ENCODE data around the gene CDCP1.
A peak's percentile ranks its signal among the peaks of the same experiment; 100 is the strongest.

The CDCP1 gene

DNA sequence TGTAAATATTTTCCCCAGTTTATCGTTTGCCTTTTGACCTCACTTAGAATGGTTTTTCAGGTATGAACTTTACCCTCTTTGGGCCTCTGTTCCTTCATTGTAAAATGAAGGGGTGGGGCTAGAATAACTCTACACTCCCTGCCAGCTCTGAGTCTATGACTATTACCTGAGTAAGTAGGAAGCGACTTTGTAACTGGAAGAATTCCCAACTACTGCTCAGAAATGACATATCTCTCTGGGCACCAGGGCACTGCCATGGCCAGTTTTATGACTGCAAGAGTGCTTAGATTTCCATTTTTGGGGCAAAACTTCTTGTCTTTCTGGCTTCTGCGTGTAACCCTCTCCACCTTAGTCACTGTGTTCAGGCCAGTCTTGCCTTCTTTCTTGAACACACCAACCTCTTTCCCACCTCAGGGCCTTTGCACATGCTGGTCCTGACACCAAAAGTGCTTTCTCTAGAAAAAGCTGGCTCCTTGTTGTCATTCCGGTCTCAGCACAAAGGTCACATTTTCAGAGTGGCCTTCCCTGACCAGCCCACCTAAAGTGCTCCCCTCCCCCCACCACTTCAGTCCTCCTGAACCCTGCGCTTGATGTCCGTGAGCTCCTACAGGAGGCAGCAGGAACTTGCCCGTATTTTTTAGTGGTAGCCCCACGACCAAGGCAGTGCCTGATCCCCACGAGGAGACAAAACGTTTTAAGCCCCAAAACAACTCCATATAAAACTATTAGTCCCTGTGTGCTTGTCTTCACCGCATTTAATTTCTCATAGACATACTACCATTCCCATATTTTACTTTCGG, 25.6 kb downstream of the CDCP1 start:
- TF ChIP-seq POLR2A (IDR thresholded peaks at IDR 0.05; ENCODE audit: low read depth, low read length), result no peak
- FAIRE-seq (peak; percentile 75), DNase-seq (ENCODE audit: insufficient read length, low spot score) (no peak)

DNA sequence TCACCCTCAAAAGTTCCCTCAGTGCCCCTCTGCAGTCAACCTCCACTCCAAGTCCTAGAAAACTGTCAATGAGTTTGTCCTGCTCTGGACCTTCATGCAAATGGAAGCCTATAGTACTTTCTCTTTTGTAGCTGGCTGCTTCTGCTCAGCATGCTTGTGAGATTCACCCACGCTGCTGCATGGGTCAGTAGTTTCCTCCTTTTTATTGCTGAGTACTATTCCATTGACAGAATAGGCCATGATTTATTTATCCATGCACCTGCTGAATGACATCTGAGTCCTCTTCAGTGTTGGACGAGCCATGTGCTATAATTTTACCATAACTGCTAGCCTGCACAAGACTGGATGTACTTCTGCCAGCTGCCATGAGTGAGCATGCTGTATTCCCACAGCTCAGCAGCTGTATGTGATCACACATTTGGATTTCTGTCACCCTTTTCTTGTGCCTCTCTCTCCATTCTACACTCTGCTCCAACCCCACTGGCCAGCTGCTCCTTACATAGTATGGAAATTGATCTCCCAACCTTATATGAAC, 26.3 kb downstream of the CDCP1 start:
- no peak for FAIRE-seq
- DNase-seq (ENCODE audit: insufficient read length, low spot score), result no peak
- no peak for TF ChIP-seq POLR2A (IDR thresholded peaks at IDR 0.05; ENCODE audit: low read depth, low read length)

DNA sequence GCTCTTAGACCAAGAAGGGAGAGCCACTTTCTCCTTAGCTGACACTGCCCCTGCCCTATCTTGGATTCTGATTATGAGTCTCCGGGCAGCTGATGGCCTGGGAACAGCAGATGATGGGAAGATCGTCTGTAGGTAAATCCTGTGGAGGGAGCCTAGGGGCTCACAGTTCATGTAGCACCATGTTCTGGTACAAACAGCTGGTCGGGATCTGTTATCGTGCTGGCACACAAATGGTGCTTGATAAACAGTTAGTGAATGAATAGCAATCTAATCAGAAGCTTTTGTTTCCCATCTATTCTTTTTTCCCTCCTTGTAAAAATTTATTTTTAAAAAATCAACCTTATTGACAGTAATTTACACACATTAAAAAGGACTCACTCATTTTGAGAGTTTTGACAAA, 26.8 kb downstream of the CDCP1 start:
- no peak for FAIRE-seq
- TF ChIP-seq POLR2A (IDR thresholded peaks at IDR 0.05; ENCODE audit: low read depth, low read length), result no peak

DNA sequence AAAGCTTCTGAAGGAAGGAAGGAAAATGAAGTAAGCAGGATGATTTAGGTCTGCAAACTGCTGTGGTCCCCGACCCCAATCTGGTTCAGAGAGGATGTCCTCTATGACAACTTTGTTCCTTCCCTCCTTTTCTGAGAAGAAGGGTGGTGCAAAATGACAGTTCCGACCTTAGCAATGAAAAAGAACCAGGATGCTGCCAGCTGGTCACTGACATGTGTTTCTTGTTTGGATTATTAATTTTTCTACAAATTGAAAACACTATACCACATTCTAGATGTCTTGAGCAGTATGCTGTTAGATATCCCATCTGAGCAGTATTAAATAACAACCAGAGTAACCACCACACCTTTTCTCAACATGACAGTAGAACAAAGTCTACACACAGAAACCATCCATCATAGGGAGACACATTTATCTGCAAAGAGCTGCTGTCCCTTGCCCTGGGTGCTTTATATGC, 27.5 kb downstream of the CDCP1 start:
- no peak for DNase-seq (ENCODE audit: insufficient read length, low spot score)
- FAIRE-seq, result no peak
- TF ChIP-seq POLR2A (IDR thresholded peaks at IDR 0.05; ENCODE audit: low read depth, low read length), result no peak

More for the DNA sequence above, 26.8 kb downstream of the CDCP1 start:
- DNase-seq (ENCODE audit: insufficient read length, low spot score), result no peak

- DNase-seq (ENCODE audit: insufficient read length, low spot score), result no peak
- no peak for TF ChIP-seq POLR2A (IDR thresholded peaks at IDR 0.05; ENCODE audit: low read depth, low read length)
- no peak for FAIRE-seq
Measured at GRCh38 chr3:45116350-45116749, 29.8 kb downstream of the CDCP1 start.

DNA sequence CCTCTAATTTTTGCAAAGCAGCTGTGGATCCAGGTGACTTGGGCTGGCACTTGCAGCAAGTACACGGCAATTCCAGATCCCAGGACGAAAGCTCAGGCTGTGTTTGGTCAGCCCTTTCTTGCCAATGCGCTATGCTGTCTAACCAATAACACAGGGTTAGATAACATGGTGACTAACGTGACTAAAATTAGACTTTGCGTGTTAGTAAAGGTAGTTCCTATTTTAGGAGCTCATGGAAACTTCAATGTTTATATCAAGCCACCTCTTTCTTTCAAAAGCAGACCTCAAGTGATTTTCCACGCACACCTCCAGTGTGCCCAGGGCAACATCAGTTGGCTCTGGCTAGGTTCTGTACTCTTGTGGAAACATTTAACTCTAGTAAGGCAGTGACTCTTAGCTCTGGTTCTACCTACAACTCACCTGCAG, 32.5 kb downstream of the CDCP1 start:
- FAIRE-seq (no peak), DNase-seq (ENCODE audit: insufficient read length, low spot score) (no peak)
- TF ChIP-seq POLR2A (IDR thresholded peaks at IDR 0.05; ENCODE audit: low read depth, low read length), result no peak

- DNase-seq (ENCODE audit: insufficient read length, low spot score), result no peak
- no peak for TF ChIP-seq POLR2A (IDR thresholded peaks at IDR 0.05; ENCODE audit: low read depth, low read length)
- no peak for FAIRE-seq
Measured at GRCh38 chr3:45112939-45113338, 33.2 kb downstream of the CDCP1 start.

GRCh38 chr3:45110509-45110833, 35.7 kb downstream of the CDCP1 start:
- no peak for FAIRE-seq
- no peak for TF ChIP-seq POLR2A (IDR thresholded peaks at IDR 0.05; ENCODE audit: low read depth, low read length)
- no peak for DNase-seq (ENCODE audit: insufficient read length, low spot score)

GRCh38 chr3:45109771-45110508, 36.2 kb downstream of the CDCP1 start:
- no peak for DNase-seq (ENCODE audit: insufficient read length, low spot score)
- TF ChIP-seq POLR2A (IDR thresholded peaks at IDR 0.05; ENCODE audit: low read depth, low read length), result no peak
- FAIRE-seq, result no peak

DNA sequence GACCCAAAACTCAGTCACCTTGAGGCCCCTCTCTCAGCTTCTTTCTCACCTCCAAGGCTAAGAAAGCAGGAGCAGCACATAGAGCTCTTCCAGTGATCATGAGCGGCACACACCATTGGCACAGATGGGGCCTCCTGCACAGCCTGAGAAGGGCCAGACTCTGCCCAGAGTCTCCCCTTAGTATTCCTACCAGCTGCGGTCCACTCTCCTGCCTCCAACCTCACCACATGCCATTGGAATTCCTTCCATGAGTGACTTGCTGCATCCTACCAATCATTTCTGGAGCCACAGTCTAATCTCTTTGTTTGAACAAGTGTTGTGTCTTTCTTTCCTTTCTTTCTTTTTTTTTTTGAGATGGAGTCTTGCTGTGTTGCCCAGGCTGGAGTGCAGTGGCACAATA, 39.3 kb downstream of the CDCP1 start:
- no peak for TF ChIP-seq POLR2A (IDR thresholded peaks at IDR 0.05; ENCODE audit: low read depth, low read length)
- FAIRE-seq, result no peak
- no peak for DNase-seq (ENCODE audit: insufficient read length, low spot score)

DNA sequence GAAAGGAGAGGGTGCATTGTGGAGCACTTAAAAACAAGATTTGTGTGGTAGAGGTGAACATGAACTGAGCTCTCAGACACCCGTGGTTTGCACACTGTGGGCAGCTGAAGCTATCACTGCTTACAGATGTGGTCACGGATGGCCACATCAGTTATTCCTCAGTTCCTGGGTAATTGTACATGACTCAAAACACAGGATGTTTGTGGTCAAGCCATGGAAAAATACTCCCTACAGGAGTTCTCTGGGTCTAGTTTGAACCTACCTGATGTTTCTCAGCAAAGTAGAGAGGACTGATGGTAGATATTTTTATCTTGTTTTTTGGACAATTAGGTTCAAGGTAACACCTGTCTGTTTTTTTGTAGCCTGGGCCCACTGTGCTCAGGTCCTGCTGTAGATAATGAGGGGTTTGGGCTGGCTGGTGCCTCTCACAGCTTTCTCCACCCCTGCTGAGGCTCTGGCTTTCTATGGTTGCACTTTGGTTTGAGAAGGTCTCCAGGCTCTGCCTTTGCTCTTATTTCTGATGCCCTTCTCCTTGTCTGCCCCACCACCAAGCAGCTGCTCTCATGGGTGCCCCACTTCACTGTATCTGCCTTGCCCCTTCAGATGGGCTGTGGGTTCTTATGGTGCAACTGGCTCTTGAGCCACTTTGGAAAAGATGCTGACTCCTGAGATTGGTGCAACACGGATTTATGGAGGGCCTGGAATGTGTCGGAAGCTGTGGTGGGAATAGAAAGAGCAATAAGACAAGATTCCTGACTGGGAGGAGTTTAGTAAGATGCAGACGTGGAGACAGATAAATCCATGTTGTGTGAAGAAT, 40.1 kb downstream of the CDCP1 start:
- TF ChIP-seq POLR2A (IDR thresholded peaks at IDR 0.05; ENCODE audit: low read depth, low read length), result no peak
- peak; percentile 58 for DNase-seq (ENCODE audit: insufficient read length, low spot score)
- FAIRE-seq, result peak; percentile 90

GRCh38 chr3:45104715-45105711, 41.2 kb downstream of the CDCP1 start:
- DNase-seq (ENCODE audit: insufficient read length, low spot score), result no peak
- FAIRE-seq, result no peak
- no peak for TF ChIP-seq POLR2A (IDR thresholded peaks at IDR 0.05; ENCODE audit: low read depth, low read length)
